GM12878 (cell line): ENCODE data around the gene PHACTR3. TPM values are rescaled to one million over a fixed set of nuclear protein-coding genes. Genes with fewer than 3 reads are reported as not detected.

ENCODE experiments used
- ATAC-seq: fragments of 200-7000 bp; cut with Tn5 transposase; 3 replicates; pipeline ENCODE4 v1.9.1; 2020; ENCODE audit warnings: mild to moderate bottlenecking, moderate library complexity
- BruUV-seq: library from RNA; stranded (reverse); fragments of 400-500 nt; replicated peaks from 2 replicates; lab custom pipeline; 2021; lab: Mats Ljungman, UMichigan
- CTCF ChIA-PET: fragments of 300-600 bp; sonication (Branson Sonifier 250); formaldehyde crosslinking; extraction: SDS; loops from one replicate; lab custom pipeline; 2021; ENCODE audit warnings: inconsistent platforms; lab: Yijun Ruan, JAX
- POLR2A ChIA-PET: fragments of 350-600 bp; formaldehyde crosslinking; extraction: SDS; loops from one replicate; lab custom pipeline; 2021; ENCODE audit warnings: inconsistent platforms; lab: Charles Lee
- RAD21 ChIA-PET: fragments of 300-600 bp; sonication (Branson Sonifier 250); formaldehyde crosslinking; loops from one replicate; lab custom pipeline; 2023; ENCODE audit warnings: antibody characterized with exemption; ENCODE audit not compliant: unreplicated experiment; lab: Charles Lee
- SMC1A ChIA-PET: fragments of 300-600 bp; sonication (Branson Sonifier 250); formaldehyde crosslinking; loops from one replicate; lab custom pipeline; 2023; ENCODE audit not compliant: unreplicated experiment, uncharacterized antibody; lab: Charles Lee
- DNase-seq: peaks from one replicate; pipeline ENCODE4 v3.0.0-alpha.2; 2011; ENCODE audit warnings: low read depth, low spot score
- FAIRE-seq: peaks from 3 replicates; lab custom pipeline; 2011; peaks lifted over from hg19 to GRCh38; lab: Jason Lieb, UNC
- H2AFZ ChIP-seq: 2 replicates; pipeline ENCODE4 v1.6.0; 2011; ENCODE audit warnings: low read depth, low read length, control low read depth; ENCODE audit not compliant: control insufficient read depth
- H3K27ac ChIP-seq: 2 replicates; pipeline ENCODE4 v1.5.1; 2011; ENCODE audit warnings: control low read depth; ENCODE audit not compliant: control insufficient read depth, insufficient read depth
- H3K27me3 ChIP-seq, 2 experiments: replicated peaks in 1 of 2; 2 replicates each; pipeline versions ENCODE4 v1.6.0 to v1.6.1; 2011; ENCODE audit warnings: low read length in 1 of 2; ENCODE audit not compliant: control insufficient read depth in 2 of 2, insufficient read depth in 2 of 2
- H3K36me3 ChIP-seq, 2 experiments: 2 replicates each; pipeline ENCODE4 v1.5.1; 2011; ENCODE audit warnings: low read length in 1 of 2; ENCODE audit not compliant: control insufficient read depth in 2 of 2, insufficient read depth in 2 of 2
- H3K4me1 ChIP-seq: 2 replicates; pipeline ENCODE4 v1.6.1; 2011; ENCODE audit warnings: mild to moderate bottlenecking, low read length, moderate library complexity, mixed read lengths; ENCODE audit not compliant: control insufficient read depth, insufficient read depth
- H3K4me2 ChIP-seq: 2 replicates; pipeline ENCODE4 v1.6.0; 2011; ENCODE audit warnings: control low read depth; ENCODE audit not compliant: control insufficient read depth, insufficient read depth
- H3K4me3 ChIP-seq: fragments of 200-600 bp; sonication (generic); 2 replicates; pipeline ENCODE4 v1.5.1; 2016
- H3K79me2 ChIP-seq: 2 replicates; pipeline ENCODE4 v1.6.0; 2011; ENCODE audit warnings: low read length; ENCODE audit not compliant: control insufficient read depth, insufficient read depth
- H3K9ac ChIP-seq: 2 replicates; pipeline ENCODE4 v1.8.0; 2011; ENCODE audit warnings: low read length, control low read depth, mixed read lengths; ENCODE audit not compliant: control insufficient read depth, insufficient read depth
- H3K9me3 ChIP-seq: replicated peaks from 3 replicates; pipeline ENCODE4 v1.5.1; 2011; ENCODE audit warnings: mild to moderate bottlenecking, low read length; ENCODE audit not compliant: control insufficient read depth, insufficient read depth
- H4K20me1 ChIP-seq: 2 replicates; pipeline ENCODE4 v1.6.0; 2011; ENCODE audit not compliant: control insufficient read depth, insufficient read depth
- CEBPB ChIP-seq, 2 experiments: fragments of 150-350 bp in 1 of 2; IDR thresholded peaks; 2 replicates each; pipeline ENCODE4 v1.6.1; 2012 to 2014; ENCODE audit warnings: low read depth in 2 of 2, low read length in 2 of 2, borderline replicate concordance in 1 of 2, inconsistent platforms in 1 of 2
- IKZF1 ChIP-seq: fragments of 450-650 bp; conservative IDR thresholded peaks from 2 replicates; pipeline ENCODE4 v1.6.1; 2017; ENCODE audit warnings: antibody characterized with exemption, mild to moderate bottlenecking
- IKZF2 ChIP-seq, 2 experiments: fragments of 450-650 bp; IDR thresholded peaks; 2 replicates each; pipeline ENCODE4 v1.6.1; 2017; ENCODE audit warnings: mild to moderate bottlenecking in 2 of 2, moderate library complexity in 2 of 2
- RAD21 ChIP-seq: IDR thresholded peaks from 2 replicates; pipeline ENCODE4 v1.6.1; 2011; ENCODE audit warnings: mild to moderate bottlenecking, low read depth, low read length, moderate library complexity; ENCODE audit not compliant: insufficient read depth
- TCF7 ChIP-seq: IDR thresholded peaks from 2 replicates; pipeline ENCODE4 v1.6.1; 2014; ENCODE audit warnings: antibody characterized with exemption, borderline replicate concordance
- YY1 ChIP-seq: IDR thresholded peaks from 2 replicates; pipeline ENCODE4 v1.6.1; 2011; ENCODE audit warnings: low read depth, mild to moderate bottlenecking, low read length
- ZSCAN29 ChIP-seq: fragments of 450-650 bp; IDR thresholded peaks from 2 replicates; pipeline ENCODE4 v1.6.1; 2017; ENCODE audit warnings: mild to moderate bottlenecking, moderate library complexity
- WGBS: methylation state at CpG from one replicate; pipeline ENCODE4 v1.1.6; 2016; ENCODE audit warnings: low lambda C conversion rate; ENCODE audit not compliant: insufficient replicate concordance, insufficient coverage; ENCODE audit errors: missing lambda C conversion rate; 5-methylcytosine and 5-hydroxymethylcytosine counted together
- in situ Hi-C: fragments of 300-500 bp; cut with MboI; formaldehyde crosslinking; loops from 9 replicates; pipeline ENCODE4 v1.14.3; 2018; ENCODE audit warnings: mixed read lengths
- intact Hi-C: fragments of 100-400 bp; cut with micrococcal nuclease; formaldehyde crosslinking; loops from one replicate; pipeline ENCODE4 v1.14.2; 2022; ENCODE audit not compliant: unreplicated experiment
- polyA plus RNA-seq, 11 experiments: library from polyadenylated mRNA; depleted of rRNA in 4 of 11; unstranded in 6 of 11; stranded (reverse) in 5 of 11; fragments of >200 nt; fragmentation: Nextera tagmentation in 4 of 11; fragmentation: Illumina TruSeq in 1 of 11; extraction: Ambion mirVana in 4 of 11; extraction: Trizol in 1 of 11; gene quantifications; 1 replicate in 1 of 11; 2 replicates in 10 of 11; pipeline versions ENCODE4 v1.2.1 to v1.2.3, GENCODE V29; 2011 to 2016; ENCODE audit warnings: inconsistent platforms in 2 of 11, missing spikeins in 2 of 11, low read depth in 1 of 11
- total RNA-seq, 4 experiments: library from RNA; depleted of rRNA in 3 of 4; stranded (reverse); fragments of >200 nt in 3 of 4; fragmentation: Illumina TruSeq in 1 of 4; extraction: Trizol in 1 of 4; gene quantifications; 2 replicates each; pipeline versions ENCODE4 v1.2.1 to v1.2.3, GENCODE V29; 2013 to 2021
- TF ChIP-seq, protein P1 (sequence below): fragments of 450-650 bp; IDR thresholded peaks from 2 replicates; pipeline ENCODE4 v1.6.1; 2016; ENCODE audit warnings: mild to moderate bottlenecking
- TF ChIP-seq, protein P2 (sequence below): fragments of 150-350 bp; IDR thresholded peaks from 2 replicates; pipeline ENCODE4 v1.6.1; 2016; ENCODE audit warnings: low read depth, low read length
- TF ChIP-seq, protein P3 (sequence below): fragments of 450-650 bp; IDR thresholded peaks from 2 replicates; pipeline ENCODE4 v1.6.1; 2017; ENCODE audit warnings: low read depth, mild to moderate bottlenecking, moderate library complexity
- TF ChIP-seq, protein P4 (sequence below): fragments of 450-650 bp; IDR thresholded peaks from 2 replicates; pipeline ENCODE4 v1.6.1; 2016; ENCODE audit warnings: mild to moderate bottlenecking, moderate library complexity, borderline replicate concordance

The PHACTR3 gene
- total and polyA plus RNA-seq, 10 of the 15 experiments (the other 5 are each of a cell fraction or from before 2014, with no cell fraction given) = 0.17 to 2.7 (median 0.27) TPM; not detected in 1

DNA sequence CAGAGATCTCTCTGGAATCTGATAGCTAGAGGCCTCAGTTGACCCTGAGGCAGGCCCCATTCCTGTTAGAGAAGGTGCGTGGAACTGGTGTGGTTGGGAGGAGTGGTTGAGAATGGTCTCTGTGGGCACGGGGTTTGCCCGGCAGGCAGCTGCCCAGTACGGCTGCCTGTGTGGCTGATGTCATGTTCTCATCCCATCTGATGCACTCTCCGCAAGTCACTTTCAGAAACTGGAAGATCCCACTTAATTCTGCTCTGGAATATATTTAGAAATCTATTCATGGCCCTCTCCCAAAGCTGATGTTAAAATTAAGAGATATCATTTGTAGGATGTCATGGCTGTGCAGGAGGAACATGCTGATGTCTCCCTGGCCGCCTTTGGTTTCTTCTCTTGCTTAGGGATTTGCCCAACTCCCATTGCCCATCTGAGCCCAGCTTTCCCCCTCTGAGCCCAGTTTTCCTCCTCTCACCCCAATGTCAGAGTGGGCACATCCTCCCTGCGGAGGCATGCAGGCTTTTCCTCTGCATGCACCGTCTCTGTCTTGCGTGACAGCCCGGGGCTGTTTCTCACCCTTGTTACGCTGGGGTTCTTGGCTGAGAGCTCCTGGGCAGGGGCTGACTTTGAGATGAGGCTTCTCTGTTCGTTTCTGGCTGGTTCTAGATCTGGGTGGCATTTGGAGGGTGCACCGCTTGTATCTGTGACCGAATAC is 21.0 kb downstream of the PHACTR3 start (continued):
- TF ChIP-seq, protein P1, sequence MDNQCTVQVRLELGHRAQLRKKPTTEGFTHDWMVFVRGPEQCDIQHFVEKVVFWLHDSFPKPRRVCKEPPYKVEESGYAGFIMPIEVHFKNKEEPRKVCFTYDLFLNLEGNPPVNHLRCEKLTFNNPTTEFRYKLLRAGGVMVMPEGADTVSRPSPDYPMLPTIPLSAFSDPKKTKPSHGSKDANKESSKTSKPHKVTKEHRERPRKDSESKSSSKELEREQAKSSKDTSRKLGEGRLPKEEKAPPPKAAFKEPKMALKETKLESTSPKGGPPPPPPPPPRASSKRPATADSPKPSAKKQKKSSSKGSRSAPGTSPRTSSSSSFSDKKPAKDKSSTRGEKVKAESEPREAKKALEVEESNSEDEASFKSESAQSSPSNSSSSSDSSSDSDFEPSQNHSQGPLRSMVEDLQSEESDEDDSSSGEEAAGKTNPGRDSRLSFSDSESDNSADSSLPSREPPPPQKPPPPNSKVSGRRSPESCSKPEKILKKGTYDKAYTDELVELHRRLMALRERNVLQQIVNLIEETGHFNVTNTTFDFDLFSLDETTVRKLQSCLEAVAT = no peak

DNA sequence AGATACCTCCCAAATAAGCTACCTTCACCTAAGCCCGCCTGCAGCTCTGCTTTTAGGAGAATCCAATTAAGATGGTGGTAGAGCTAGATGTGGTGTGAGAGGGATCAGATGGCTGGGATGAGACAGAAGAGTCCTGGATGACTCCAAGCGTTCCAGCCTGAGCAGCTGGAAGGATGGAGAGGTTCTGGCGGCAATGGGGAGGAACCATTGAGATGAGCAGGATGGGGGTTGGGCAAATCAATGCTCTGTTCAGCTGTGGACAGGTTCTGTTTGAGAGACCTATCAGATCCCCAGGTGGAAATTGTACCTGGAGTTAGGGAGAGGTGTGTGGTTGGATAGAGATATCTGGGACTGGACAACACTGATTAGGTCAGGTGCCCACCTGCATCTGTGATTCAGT is 23.0 kb downstream of the PHACTR3 start:
- ATAC-seq = no peak
- Histone ChIP-seq H3K4me3 (no peak overlapping the region), H3K4me1 (no peaks in the 10 kb centered on the region), H3K9me3 (no peaks in the 10 kb centered on the region), H3K27me3 (no peaks in the 10 kb centered on the region; a peak in 1 of 4 replicates), H3K9ac (no peak overlapping the region), H3K79me2 (no peaks in the 10 kb centered on the region), H2AFZ (no peak overlapping the region), H3K27ac (no peak overlapping the region), H3K4me2 (no peak overlapping the region), H4K20me1 (no peaks in the 10 kb centered on the region), H3K36me3 (no peaks in the 10 kb centered on the region)
- no peak for FAIRE-seq
- RAD21 ChIA-PET = no interaction called here
- intact Hi-C loops = no loop called here
- CTCF ChIA-PET = no interaction called here
- no peak for DNase-seq
- BruUV-seq = no TSS peak
- in situ Hi-C loops = no loop called here
- POLR2A ChIA-PET = no interaction called here
- 28% methylated on average over 3 of the region's 3 CpGs for WGBS
- SMC1A ChIA-PET = no interaction called here
- TF ChIP-seq YY1 (no peak), CEBPB (IDR thresholded peaks at IDR 0.05; ENCODE audit: borderline replicate concordance in 1 of 2, low read depth in 2 of 2, low read length in 2 of 2) (no peak), RAD21 (no peak), ZSCAN29 (no peak), IKZF1 (no peak), IKZF2 (IDR thresholded peaks at IDR 0.05) (no peak), TCF7 (no peak)
- TF ChIP-seq, protein P2, sequence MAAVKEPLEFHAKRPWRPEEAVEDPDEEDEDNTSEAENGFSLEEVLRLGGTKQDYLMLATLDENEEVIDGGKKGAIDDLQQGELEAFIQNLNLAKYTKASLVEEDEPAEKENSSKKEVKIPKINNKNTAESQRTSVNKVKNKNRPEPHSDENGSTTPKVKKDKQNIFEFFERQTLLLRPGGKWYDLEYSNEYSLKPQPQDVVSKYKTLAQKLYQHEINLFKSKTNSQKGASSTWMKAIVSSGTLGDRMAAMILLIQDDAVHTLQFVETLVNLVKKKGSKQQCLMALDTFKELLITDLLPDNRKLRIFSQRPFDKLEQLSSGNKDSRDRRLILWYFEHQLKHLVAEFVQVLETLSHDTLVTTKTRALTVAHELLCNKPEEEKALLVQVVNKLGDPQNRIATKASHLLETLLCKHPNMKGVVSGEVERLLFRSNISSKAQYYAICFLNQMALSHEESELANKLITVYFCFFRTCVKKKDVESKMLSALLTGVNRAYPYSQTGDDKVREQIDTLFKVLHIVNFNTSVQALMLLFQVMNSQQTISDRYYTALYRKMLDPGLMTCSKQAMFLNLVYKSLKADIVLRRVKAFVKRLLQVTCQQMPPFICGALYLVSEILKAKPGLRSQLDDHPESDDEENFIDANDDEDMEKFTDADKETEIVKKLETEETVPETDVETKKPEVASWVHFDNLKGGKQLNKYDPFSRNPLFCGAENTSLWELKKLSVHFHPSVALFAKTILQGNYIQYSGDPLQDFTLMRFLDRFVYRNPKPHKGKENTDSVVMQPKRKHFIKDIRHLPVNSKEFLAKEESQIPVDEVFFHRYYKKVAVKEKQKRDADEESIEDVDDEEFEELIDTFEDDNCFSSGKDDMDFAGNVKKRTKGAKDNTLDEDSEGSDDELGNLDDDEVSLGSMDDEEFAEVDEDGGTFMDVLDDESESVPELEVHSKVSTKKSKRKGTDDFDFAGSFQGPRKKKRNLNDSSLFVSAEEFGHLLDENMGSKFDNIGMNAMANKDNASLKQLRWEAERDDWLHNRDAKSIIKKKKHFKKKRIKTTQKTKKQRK = no peak
- TF ChIP-seq, protein P3, sequence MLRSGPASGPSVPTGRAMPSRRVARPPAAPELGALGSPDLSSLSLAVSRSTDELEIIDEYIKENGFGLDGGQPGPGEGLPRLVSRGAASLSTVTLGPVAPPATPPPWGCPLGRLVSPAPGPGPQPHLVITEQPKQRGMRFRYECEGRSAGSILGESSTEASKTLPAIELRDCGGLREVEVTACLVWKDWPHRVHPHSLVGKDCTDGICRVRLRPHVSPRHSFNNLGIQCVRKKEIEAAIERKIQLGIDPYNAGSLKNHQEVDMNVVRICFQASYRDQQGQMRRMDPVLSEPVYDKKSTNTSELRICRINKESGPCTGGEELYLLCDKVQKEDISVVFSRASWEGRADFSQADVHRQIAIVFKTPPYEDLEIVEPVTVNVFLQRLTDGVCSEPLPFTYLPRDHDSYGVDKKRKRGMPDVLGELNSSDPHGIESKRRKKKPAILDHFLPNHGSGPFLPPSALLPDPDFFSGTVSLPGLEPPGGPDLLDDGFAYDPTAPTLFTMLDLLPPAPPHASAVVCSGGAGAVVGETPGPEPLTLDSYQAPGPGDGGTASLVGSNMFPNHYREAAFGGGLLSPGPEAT = no peak
- TF ChIP-seq, protein P4, sequence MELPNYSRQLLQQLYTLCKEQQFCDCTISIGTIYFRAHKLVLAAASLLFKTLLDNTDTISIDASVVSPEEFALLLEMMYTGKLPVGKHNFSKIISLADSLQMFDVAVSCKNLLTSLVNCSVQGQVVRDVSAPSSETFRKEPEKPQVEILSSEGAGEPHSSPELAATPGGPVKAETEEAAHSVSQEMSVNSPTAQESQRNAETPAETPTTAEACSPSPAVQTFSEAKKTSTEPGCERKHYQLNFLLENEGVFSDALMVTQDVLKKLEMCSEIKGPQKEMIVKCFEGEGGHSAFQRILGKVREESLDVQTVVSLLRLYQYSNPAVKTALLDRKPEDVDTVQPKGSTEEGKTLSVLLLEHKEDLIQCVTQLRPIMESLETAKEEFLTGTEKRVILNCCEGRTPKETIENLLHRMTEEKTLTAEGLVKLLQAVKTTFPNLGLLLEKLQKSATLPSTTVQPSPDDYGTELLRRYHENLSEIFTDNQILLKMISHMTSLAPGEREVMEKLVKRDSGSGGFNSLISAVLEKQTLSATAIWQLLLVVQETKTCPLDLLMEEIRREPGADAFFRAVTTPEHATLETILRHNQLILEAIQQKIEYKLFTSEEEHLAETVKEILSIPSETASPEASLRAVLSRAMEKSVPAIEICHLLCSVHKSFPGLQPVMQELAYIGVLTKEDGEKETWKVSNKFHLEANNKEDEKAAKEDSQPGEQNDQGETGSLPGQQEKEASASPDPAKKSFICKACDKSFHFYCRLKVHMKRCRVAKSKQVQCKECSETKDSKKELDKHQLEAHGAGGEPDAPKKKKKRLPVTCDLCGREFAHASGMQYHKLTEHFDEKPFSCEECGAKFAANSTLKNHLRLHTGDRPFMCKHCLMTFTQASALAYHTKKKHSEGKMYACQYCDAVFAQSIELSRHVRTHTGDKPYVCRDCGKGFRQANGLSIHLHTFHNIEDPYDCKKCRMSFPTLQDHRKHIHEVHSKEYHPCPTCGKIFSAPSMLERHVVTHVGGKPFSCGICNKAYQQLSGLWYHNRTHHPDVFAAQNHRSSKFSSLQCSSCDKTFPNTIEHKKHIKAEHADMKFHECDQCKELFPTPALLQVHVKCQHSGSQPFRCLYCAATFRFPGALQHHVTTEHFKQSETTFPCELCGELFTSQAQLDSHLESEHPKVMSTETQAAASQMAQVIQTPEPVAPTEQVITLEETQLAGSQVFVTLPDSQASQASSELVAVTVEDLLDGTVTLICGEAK = no peak
